H1 (cell line): ENCODE measurements around the gene ZNF433. TPM values are rescaled to one million over a fixed set of nuclear protein-coding genes. Genes with fewer than 3 reads are reported as not detected.

Experiments used
- BACH1 ChIP-seq: IDR thresholded peaks from 2 replicates; pipeline ENCODE4 v1.6.1; 2012; ENCODE audit warnings: low read length, improper control_type of control experiment
- CBX8 ChIP-seq: fragments of 300-800, 300-1000 bp; sonication (generic); IDR thresholded peaks from 2 replicates; pipeline ENCODE4 v1.7.1; 2016; ENCODE audit warnings: low read depth, low read length, borderline replicate concordance
- CHD7 ChIP-seq: fragments of 300-600 bp; sonication (generic); IDR thresholded peaks from 2 replicates; pipeline ENCODE4 v1.7.1; 2012; ENCODE audit warnings: low read length, moderate library complexity, mild to moderate bottlenecking, inconsistent platforms; ENCODE audit not compliant: insufficient replicate concordance
- JUND ChIP-seq: IDR thresholded peaks from 2 replicates; pipeline ENCODE4 v1.6.1; 2011; ENCODE audit warnings: mild to moderate bottlenecking, improper control_type of control experiment, low read length
- SIX5 ChIP-seq: IDR thresholded peaks from 2 replicates; pipeline ENCODE4 v1.6.1; 2011; ENCODE audit warnings: mild to moderate bottlenecking, low read depth, low read length
- TCF12 ChIP-seq: IDR thresholded peaks from 2 replicates; pipeline ENCODE4 v1.6.1; 2011; ENCODE audit warnings: low read depth, mild to moderate bottlenecking, low read length
- polyA plus RNA-seq, 7 experiments: library from polyadenylated mRNA; depleted of rRNA in 3 of 7; stranded (reverse) in 5 of 7; unstranded in 2 of 7; fragments of >200 nt in 5 of 7; fragments of 200-250 nt in 2 of 7; gene quantifications; 1 replicate in 5 of 7; 2 replicates in 1 of 7; 4 replicates in 1 of 7; pipeline versions ENCODE4 v1.2.1 to v1.2.3, GENCODE V29; 2011 to 2013; ENCODE audit warnings: missing spikeins in 2 of 7, mixed read lengths in 2 of 7
- total RNA-seq: library from RNA; stranded (reverse); fragmentation: NEBNext Ultra II Directional; extraction: Animal tissue kit (Norgen Biotek cat#: 25700); gene quantifications from 2 replicates; pipeline ENCODE4 v1.2.1, GENCODE V29; 2021

Gene ZNF433
- total and polyA plus RNA-seq, 2 of the 8 experiments (the other 6 are each of a cell fraction or from before 2014, with no cell fraction given): 0.68 to 1.8 TPM

- TF ChIP-seq CHD7 (no peak), JUND (no peak), SIX5 (no peak), TCF12 (no peak), CBX8 (no peak), BACH1 (no peak)
- TF ChIP-seq, all 59 proteins: peak for 0
These were observed 53.0 kb downstream of the ZNF433 start (continued) for GRCh38 chr19:11982526-11982925.
